Vein endothelial cell (primary cell): ENCODE measurements around the gene ABITRAM. TPM values are rescaled to one million over a fixed set of nuclear protein-coding genes. Genes with fewer than 3 reads are reported as not detected.

Source experiments
- total RNA-seq: library from RNA; depleted of rRNA; stranded (reverse); fragments of >200 nt; gene quantifications from 2 replicates; pipeline ENCODE4 v1.2.3, GENCODE V29; 2012

ABITRAM gene, protein sequence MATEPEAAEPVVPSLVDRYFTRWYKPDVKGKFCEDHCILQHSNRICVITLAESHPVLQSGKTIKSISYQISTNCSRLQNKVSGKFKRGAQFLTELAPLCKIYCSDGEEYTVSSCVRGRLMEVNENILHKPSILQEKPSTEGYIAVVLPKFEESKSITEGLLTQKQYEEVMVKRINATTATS
- 7.8 and 8.0 TPM in 2 replicates for total RNA-seq

DNA sequence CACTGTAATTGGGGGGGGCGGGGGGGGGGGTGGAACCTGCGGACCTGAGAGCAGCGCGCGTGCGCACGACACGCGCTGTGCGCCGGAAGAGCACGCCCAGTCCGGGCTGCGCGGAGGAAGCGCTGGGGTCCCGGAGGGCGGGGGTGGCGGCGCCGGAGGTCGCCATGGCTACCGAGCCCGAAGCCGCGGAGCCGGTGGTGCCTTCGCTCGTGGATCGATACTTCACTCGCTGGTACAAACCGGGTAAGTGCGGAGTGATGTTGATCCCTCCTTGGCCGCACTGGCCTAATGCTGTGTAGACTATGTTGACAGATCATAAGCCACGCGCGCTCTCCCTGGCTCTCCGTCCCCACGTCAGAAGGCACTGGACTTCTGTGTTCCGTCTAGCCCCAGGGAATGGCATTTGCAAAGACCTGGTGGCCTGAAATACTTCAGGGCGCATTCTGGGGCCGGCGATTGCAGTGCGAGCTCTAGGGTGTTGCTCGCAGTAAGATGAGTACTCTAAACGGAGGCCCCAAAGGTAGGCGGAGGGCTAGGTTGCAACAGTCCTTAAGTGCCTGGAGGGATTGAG, at the start of gene ABITRAM:
TSS of gene ABITRAM (plus strand) at position 78 of the 571 bp plus-strand sequence. CDS start at position 165, 87 bp downstream.

DNA sequence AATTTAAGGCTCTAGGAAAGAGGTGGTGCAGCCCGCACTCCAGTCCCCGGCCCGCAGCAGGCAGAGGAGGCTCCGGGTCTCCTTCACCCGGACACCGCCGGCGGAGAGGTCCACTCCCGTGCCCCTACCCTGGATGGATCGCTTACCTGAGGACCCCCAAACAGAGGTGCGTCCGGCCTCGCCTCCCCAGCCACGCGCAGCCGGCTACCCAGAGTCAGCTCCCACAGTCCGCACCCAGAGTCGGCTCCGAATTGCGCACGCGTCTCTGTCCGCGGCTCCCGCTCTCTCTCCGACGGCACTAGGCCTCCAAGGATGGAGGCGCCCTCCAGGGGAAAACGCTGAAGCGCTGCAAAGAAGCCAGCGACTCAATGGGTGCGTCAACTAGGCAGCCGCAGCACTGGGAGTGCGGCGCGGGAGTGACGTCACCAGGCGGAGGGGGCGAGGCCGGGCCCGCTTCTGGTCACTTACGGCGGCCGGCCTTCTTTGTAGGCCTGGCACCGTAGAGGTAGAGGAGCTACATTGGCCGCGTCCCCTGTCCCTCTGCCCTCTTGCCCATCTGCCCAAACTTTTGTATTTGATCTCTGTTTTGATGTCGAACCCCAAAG, 380 bp upstream of the ABITRAM start, which contains the start of gene ELP1:
TSS of gene ELP1 (minus strand) at position 407 of the 605 bp plus-strand sequence. CDS start 2,978 bp downstream, outside the sequence.

Other genes with a start within 250 kb of the ABITRAM start
- 0.10 TPM in 1 of 2 replicates, not detected in the other for gene ACTL7B, start 78.4 kb upstream of the ABITRAM start, total RNA-seq
- not detected in 2 replicates for gene ACTL7A, start 72.1 kb upstream of the ABITRAM start, total RNA-seq
- gene ELP1, start 276 bp upstream of the ABITRAM start, total RNA-seq, result 25.5 and 26.4 TPM in 2 replicates
- gene CTNNAL1, start 79.1 kb downstream of the ABITRAM start, total RNA-seq, result 92.6 and 135 TPM in 2 replicates
- gene TMEM245, start 185.5 kb downstream of the ABITRAM start, total RNA-seq, result 83.0 and 87.6 TPM in 2 replicates
- gene FRRS1L, start 232.8 kb downstream of the ABITRAM start, total RNA-seq, result not detected in 2 replicates